BLaER1 treated with 17β-estradiol and CSF1 and Interleukin-3, amounts not matched to agents 10 nM and 100 nM (cell line): Measurements from ENCODE around the gene ATP11A.

Experiments
- H3K27ac ChIP-seq, 11 experiments: shearing (Covaris generic); formaldehyde crosslinking; 2 replicates each; pipeline ENCODE4 v1.8.1; 2022
- H3K27me3 ChIP-seq, 11 experiments: shearing (Covaris generic); formaldehyde crosslinking; 2 replicates each; pipeline ENCODE4 v1.8.1; 2022
- H3K36me3 ChIP-seq, 11 experiments: shearing (Covaris generic); formaldehyde crosslinking; 2 replicates each; pipeline ENCODE4 v1.8.1; 2022
- H3K4me1 ChIP-seq, 10 experiments: shearing (Covaris generic); formaldehyde crosslinking; 2 replicates each; pipeline ENCODE4 v1.8.1; 2022
- H3K4me2 ChIP-seq, 11 experiments: shearing (Covaris generic); formaldehyde crosslinking; 2 replicates each; pipeline ENCODE4 v1.8.1; 2022
- H3K4me3 ChIP-seq, 10 experiments: shearing (Covaris generic); formaldehyde crosslinking; 2 replicates each; pipeline ENCODE4 v1.8.1; 2022
- H3K9ac ChIP-seq, 11 experiments: shearing (Covaris generic); formaldehyde crosslinking; 2 replicates each; pipeline ENCODE4 v1.8.1; 2022
- H3K9me3 ChIP-seq, 11 experiments: shearing (Covaris generic); formaldehyde crosslinking; replicated peaks in 1 of 11; 2 replicates each; pipeline ENCODE4 v1.8.1; 2022
- H4K20me1 ChIP-seq, 11 experiments: shearing (Covaris generic); formaldehyde crosslinking; 2 replicates each; pipeline ENCODE4 v1.8.1; 2022
- Cebpa-rat ChIP-seq, 11 experiments: shearing (Covaris generic); IDR thresholded peaks; 2 replicates each; pipeline ENCODE4 v1.8.1; 2022

The ATP11A gene

DNA sequence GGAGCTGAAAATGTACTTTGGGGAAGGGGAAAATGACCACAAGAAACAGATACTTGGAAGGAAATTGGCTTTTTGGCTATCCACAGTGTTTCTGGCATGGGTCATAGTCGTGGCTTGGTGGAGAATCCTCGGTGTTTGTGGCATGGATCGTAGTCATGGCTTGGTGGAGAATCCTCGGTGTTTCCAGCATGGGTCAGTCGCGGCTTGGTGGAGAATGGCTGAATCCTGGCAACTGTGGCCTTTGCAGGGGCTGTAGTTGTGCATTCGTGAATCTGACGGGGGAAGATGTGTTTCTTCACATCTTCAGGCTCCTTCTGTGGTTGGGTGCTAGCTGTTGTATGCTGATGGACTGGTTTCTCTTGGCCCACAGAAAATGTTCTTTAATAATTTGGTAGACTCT is 217.4 kb downstream of the ATP11A start:
- peak overlapping the region in 6 of 11 experiments; percentile 84 to 95 (median 90); a peak in 9 of 22 replicates for H3K4me2 ChIP-seq
- H3K27ac ChIP-seq, result no peak overlapping the region
- H3K9me3 ChIP-seq, result peaks cover 37 to 43% (median 41%) of the 10 kb centered on the region in 11 experiments
- H4K20me1 ChIP-seq, result peaks cover 0 to 30% (median 22%) of the 10 kb centered on the region in 11 experiments; a peak in 17 of 22 replicates
- H3K27me3 ChIP-seq, result peaks cover 87 to 100% (median 95%) of the 10 kb centered on the region in 11 experiments
- H3K4me3 ChIP-seq, result no peak overlapping the region
- no peak overlapping the region for H3K9ac ChIP-seq
- TF ChIP-seq Cebpa-rat (IDR thresholded peaks at IDR 0.05), result no peak
- peaks cover 0 to 6% (median 0%) of the 10 kb centered on the region in 11 experiments; a peak in 3 of 22 replicates for H3K36me3 ChIP-seq
- peaks cover 19 to 37% (median 32%) of the 10 kb centered on the region in 10 experiments for H3K4me1 ChIP-seq

DNA sequence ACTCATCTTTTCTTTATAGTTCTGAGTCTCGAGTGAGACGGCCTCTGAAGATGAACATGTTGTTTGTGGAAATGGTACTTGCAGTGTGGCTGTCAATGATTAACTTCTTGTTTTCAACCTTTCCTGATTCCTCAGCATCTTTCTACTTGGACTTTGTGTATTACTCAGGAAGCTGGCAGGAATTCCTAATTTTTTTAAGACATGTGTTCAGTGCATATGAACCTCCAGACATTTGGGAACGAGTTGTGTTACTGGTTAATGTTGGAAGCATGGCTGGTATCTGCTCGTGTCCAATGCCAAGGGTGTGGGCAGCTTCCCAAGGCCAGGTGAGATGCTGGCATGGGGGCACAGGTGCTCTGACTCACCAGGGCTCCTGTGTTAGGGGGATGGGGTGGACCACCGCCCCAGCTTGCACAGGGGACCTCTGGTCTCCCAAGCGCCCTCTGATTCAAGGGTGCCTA is 218.1 kb downstream of the ATP11A start:
- Histone ChIP-seq H3K4me3 (no peak overlapping the region), H3K4me1 (peaks cover 19 to 37% (median 32%) of the 10 kb centered on the region in 10 experiments), H3K4me2 (peak overlapping the region; percentile 47 to 95 (median 86)), H3K9me3 (peaks cover 34 to 40% (median 38%) of the 10 kb centered on the region in 11 experiments), H3K27me3 (peaks cover 86 to 100% (median 95%) of the 10 kb centered on the region in 11 experiments), H3K27ac (no peak overlapping the region), H3K9ac (no peak overlapping the region), H4K20me1 (peaks cover 0 to 30% (median 22%) of the 10 kb centered on the region in 11 experiments; a peak in 17 of 22 replicates), H3K36me3 (peaks cover 0 to 6% (median 0%) of the 10 kb centered on the region in 11 experiments; a peak in 3 of 22 replicates)
- no peak for TF ChIP-seq Cebpa-rat (IDR thresholded peaks at IDR 0.05)

DNA sequence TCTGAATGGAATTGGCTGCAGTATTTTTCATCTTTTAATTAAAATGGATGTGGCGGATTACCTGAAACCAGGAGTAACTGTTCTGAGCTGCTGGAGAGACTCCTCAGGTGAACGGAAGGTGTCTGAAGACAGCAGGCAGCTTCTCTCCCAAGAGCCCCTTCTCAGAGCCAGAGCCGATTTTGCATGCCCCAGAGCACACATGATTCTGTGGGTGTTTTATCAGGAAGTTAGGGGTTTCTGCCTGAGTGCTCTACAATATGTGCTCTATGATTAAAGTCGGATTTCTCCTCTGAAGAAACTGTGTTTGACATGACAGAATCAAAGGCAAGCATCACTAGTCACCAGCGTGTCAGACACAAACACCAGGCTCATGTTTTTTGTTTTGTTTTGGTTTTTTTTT is 218.5 kb downstream of the ATP11A start:
- TF ChIP-seq Cebpa-rat (IDR thresholded peaks at IDR 0.05), result peak in 1 of 11 experiments; percentile 44; a peak in 1 of 22 replicates
- Histone ChIP-seq H3K4me1 (peaks cover 19 to 38% (median 34%) of the 10 kb centered on the region in 10 experiments), H3K9ac (no peak overlapping the region), H3K27me3 (peaks cover 86 to 100% (median 95%) of the 10 kb centered on the region in 11 experiments), H3K9me3 (peaks cover 29 to 37% (median 33%) of the 10 kb centered on the region in 11 experiments), H4K20me1 (peaks cover 0 to 30% (median 22%) of the 10 kb centered on the region in 11 experiments; a peak in 17 of 22 replicates), H3K4me3 (peak overlapping the region in 3 of 10 experiments; percentile 19 to 33 (median 30); a peak in 2 of 20 replicates), H3K36me3 (peaks cover 0 to 6% (median 0%) of the 10 kb centered on the region in 11 experiments; a peak in 3 of 22 replicates), H3K4me2 (peak overlapping the region; percentile 47 to 95 (median 86)), H3K27ac (peak overlapping the region in 1 of 11 experiments; percentile 52; a peak in 3 of 22 replicates)

DNA sequence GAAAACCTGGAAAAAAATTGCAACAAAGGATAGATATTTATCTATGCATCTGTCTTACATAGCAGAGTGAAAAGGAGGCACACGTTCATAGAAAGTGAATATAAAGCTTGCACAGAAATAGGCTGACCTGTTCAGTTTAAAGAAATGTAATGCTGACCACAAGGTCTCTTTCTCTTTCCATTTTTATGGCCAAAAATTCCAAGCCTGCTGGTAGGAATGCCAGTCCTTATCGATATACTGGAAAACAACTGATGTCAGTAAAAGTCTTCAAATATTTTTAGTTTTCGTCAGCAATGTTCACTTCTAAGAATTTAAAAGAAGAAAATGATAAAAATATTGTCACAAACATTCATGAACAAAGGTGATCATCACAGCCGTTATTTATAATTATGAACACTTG is 220.2 kb downstream of the ATP11A start:
- Histone ChIP-seq H3K9ac (no peak overlapping the region), H3K4me3 (no peak overlapping the region), H3K27me3 (peaks cover 83 to 100% (median 95%) of the 10 kb centered on the region in 11 experiments), H3K9me3 (peaks cover 13 to 20% (median 17%) of the 10 kb centered on the region in 11 experiments), H3K36me3 (peaks cover 0 to 3% (median 0%) of the 10 kb centered on the region in 11 experiments; a peak in 2 of 22 replicates), H4K20me1 (peaks cover 0 to 34% (median 22%) of the 10 kb centered on the region in 11 experiments; a peak in 17 of 22 replicates), H3K4me1 (peaks cover 19 to 41% (median 36%) of the 10 kb centered on the region in 10 experiments), H3K27ac (no peak overlapping the region), H3K4me2 (peak overlapping the region in 9 of 11 experiments; percentile 72 to 95 (median 87); a peak in 15 of 22 replicates)
- no peak for TF ChIP-seq Cebpa-rat (IDR thresholded peaks at IDR 0.05)

DNA sequence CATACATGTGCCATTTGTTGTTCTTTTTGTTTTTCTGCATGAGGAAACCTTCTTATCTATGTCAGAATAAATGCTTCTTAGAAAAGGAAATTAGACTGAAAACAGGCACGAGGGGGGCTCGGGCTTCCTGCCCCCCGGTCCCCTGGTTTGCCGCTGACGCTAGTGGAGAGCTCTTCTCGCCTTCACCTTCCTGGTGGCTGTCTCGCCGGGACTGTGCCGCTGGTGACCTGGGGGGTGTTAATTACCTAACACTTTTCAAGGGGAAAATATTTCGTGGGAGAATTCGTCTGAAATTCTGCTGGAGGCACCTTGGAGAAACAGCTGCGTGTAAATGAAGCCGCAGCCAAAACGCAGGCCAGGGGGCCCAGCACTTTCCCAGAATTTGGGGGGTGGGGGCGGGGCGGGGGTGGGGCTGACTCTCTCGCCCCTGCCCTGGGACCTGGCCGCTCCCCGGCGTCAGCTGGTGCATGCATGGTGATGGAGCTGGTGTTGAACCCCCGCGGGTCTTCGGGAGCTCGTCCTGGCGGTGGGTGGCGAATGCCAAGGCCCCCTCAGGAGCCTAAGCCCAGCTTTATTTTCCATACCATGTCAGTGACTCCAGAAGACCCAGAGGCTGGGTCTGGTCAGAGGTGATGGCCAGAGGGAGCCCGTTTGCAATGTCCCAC is 220.9 kb downstream of the ATP11A start:
- H3K9ac ChIP-seq, result no peak overlapping the region
- H3K27ac ChIP-seq, result no peak overlapping the region
- no peak overlapping the region for H3K4me2 ChIP-seq
- peaks cover 78 to 93% (median 87%) of the 10 kb centered on the region in 11 experiments for H3K27me3 ChIP-seq
- peaks cover 5 to 13% (median 9%) of the 10 kb centered on the region in 11 experiments for H3K9me3 ChIP-seq
- H3K4me3 ChIP-seq, result no peak overlapping the region
- no peaks in the 10 kb centered on the region for H3K36me3 ChIP-seq
- peaks cover 19 to 41% (median 36%) of the 10 kb centered on the region in 10 experiments for H3K4me1 ChIP-seq
- peaks cover 0 to 34% (median 22%) of the 10 kb centered on the region in 11 experiments; a peak in 17 of 22 replicates for H4K20me1 ChIP-seq
- no peak for TF ChIP-seq Cebpa-rat (IDR thresholded peaks at IDR 0.05)

DNA sequence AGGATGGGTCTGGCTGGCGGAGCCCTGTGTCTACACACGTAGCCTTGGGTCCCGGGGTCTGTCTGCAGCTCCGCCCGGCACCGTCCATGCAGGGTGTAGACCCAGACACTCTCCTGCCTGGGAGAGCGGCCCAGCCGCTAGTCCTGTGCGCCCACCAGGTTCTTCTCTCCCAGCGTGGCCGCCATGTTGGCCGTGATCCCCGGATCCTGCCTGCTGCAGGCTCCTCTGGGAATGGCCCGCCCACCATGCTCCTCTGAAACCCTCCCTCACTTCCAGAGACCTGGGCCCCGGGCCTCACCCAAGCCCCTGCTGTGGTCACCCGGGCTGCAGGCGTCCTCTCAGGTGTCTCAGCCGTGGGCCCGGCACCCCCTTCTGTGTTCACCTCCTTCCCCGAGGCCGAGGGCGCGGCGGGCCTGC is 221.5 kb downstream of the ATP11A start:
- Histone ChIP-seq H3K9ac (no peak overlapping the region), H4K20me1 (peaks cover 0 to 34% (median 22%) of the 10 kb centered on the region in 11 experiments; a peak in 17 of 22 replicates), H3K36me3 (no peaks in the 10 kb centered on the region), H3K9me3 (peaks cover 0 to 8% (median 4%) of the 10 kb centered on the region in 11 experiments; a peak in 16 of 22 replicates), H3K27me3 (peaks cover 73 to 88% (median 82%) of the 10 kb centered on the region in 11 experiments), H3K4me2 (no peak overlapping the region), H3K4me3 (no peak overlapping the region), H3K27ac (no peak overlapping the region), H3K4me1 (peaks cover 19 to 41% (median 36%) of the 10 kb centered on the region in 10 experiments)
- TF ChIP-seq Cebpa-rat (IDR thresholded peaks at IDR 0.05), result no peak

DNA sequence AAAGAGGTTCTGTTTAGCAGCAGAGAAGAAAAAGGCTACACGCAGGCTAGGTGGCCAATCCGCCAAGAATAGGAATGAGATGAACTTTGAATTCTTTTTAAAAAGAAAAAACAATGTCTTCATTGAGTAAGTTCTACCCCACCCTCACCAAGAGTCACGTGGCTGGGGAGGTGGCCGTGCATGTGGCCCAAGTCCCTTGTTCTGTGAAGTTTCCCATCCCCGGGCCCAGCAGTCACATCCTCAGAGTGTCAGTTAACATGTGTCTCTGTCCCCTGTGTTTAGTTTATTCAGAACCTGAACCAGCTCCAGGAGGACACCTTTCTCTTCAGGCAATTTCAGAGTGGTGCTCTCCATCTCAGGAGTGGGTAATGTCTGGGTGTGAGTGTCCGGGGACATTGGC is 222.0 kb downstream of the ATP11A start:
- H3K4me3 ChIP-seq, result no peak overlapping the region
- peaks cover 0 to 34% (median 22%) of the 10 kb centered on the region in 11 experiments; a peak in 17 of 22 replicates for H4K20me1 ChIP-seq
- H3K27ac ChIP-seq, result no peak overlapping the region
- no peak for TF ChIP-seq Cebpa-rat (IDR thresholded peaks at IDR 0.05)
- H3K4me1 ChIP-seq, result peaks cover 19 to 41% (median 36%) of the 10 kb centered on the region in 10 experiments
- H3K9ac ChIP-seq, result no peak overlapping the region
- H3K27me3 ChIP-seq, result peaks cover 67 to 86% (median 79%) of the 10 kb centered on the region in 11 experiments
- no peaks in the 10 kb centered on the region for H3K36me3 ChIP-seq
- 0 out of 22 replicates have a peak, but pooled peaks cover 0 to 2% (median 0%) of the 10 kb centered on the region in 11 experiments for H3K9me3 ChIP-seq
- no peak overlapping the region for H3K4me2 ChIP-seq

DNA sequence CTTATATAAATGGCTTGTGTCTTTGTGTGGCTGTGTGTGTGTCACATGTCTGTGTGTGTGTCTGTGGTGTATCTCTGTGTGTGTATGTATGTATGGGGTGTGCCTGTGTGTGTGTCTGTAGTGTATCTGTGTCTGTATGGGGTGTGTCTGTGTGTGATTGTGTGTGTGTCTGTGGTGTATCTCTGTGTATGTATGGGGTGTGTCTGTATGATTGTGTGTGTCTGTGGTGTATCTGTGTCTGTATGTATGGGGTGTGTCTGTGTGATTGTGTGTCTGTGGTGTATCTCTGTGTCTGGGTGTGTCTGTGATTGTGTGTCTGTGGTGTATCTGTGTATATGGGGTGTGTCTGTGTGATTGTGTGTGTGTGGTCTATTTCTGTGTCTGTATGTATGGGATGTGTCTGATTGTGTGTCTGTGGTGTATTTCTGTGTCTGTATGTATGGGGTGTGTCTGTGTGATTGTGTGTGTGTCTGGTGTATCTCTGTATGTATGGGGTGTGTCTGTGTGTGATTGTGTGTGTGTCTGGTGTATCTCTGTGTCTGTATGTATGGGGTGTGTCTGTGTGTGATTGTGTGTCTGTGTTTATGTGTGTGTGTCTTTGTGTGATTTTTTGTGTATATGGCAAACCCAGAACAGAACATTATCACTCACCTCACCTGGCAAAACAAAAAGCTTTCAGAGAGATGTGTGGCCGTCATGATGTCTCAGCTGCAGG is 223.0 kb downstream of the ATP11A start:
- H3K36me3 ChIP-seq, result no peaks in the 10 kb centered on the region
- peaks cover 57 to 80% (median 69%) of the 10 kb centered on the region in 11 experiments for H3K27me3 ChIP-seq
- H3K4me1 ChIP-seq, result peaks cover 19 to 40% (median 33%) of the 10 kb centered on the region in 10 experiments

More for the DNA sequence above, 223.0 kb downstream of the ATP11A start:
- TF ChIP-seq Cebpa-rat (IDR thresholded peaks at IDR 0.05), result no peak
- Histone ChIP-seq H4K20me1 (peaks cover 0 to 34% (median 18%) of the 10 kb centered on the region in 11 experiments; a peak in 17 of 22 replicates), H3K9ac (no peak overlapping the region), H3K4me3 (no peak overlapping the region), H3K9me3 (no peaks in the 10 kb centered on the region), H3K27ac (no peak overlapping the region), H3K4me2 (peak overlapping the region in 1 of 11 experiments; percentile 26; a peak in 1 of 22 replicates)
